ENCODE measurements around the gene LCN15.
"Not testable (repeated sequence)": the region's sequence is repeated elsewhere in the genome, so short reads cannot be mapped to it uniquely, and the experiment has no call there.

The LCN15 gene

DNA sequence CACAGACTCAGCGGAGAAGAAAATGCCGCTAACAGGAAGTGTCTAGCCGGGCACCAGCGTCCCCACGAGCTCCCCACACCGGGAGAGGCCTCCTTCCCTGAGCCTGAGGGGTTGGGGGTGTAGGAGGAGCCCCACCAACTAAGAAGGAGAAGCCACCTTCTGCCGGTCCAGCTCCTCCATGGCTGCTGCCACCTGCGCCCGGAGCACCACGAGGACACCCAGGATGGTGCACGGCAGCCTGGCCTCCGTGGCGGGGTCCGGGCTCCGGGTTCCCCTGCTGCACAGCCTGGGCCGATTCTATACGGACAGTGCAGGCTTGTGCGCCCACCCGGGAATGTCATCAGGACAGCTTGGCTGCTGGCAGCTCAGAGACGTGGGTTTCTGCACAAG is 6.6 kb downstream of the LCN15 start:
- TF ChIP-seq, protein P1, sequence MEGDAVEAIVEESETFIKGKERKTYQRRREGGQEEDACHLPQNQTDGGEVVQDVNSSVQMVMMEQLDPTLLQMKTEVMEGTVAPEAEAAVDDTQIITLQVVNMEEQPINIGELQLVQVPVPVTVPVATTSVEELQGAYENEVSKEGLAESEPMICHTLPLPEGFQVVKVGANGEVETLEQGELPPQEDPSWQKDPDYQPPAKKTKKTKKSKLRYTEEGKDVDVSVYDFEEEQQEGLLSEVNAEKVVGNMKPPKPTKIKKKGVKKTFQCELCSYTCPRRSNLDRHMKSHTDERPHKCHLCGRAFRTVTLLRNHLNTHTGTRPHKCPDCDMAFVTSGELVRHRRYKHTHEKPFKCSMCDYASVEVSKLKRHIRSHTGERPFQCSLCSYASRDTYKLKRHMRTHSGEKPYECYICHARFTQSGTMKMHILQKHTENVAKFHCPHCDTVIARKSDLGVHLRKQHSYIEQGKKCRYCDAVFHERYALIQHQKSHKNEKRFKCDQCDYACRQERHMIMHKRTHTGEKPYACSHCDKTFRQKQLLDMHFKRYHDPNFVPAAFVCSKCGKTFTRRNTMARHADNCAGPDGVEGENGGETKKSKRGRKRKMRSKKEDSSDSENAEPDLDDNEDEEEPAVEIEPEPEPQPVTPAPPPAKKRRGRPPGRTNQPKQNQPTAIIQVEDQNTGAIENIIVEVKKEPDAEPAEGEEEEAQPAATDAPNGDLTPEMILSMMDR (IDR thresholded peaks at IDR 0.05; ENCODE audit: insufficient read depth, low read length, poor library complexity, severe bottlenecking), result no peak
- no peak for TF ChIP-seq EZH2phosphoT487 (conservative IDR thresholded peaks at IDR 0.05; ENCODE audit: low read length)
- no peaks in the 10 kb centered on the region for H3F3A ChIP-seq (ENCODE audit: insufficient read depth)
- H2AFZ ChIP-seq (ENCODE audit: low read depth, low read length, severe bottlenecking), result no peak overlapping the region
- H4K20me1 ChIP-seq (ENCODE audit: low read depth, low read length), result no peaks in the 10 kb centered on the region
- H3K9me3 ChIP-seq (ENCODE audit: insufficient read depth, low read length), result no peaks in the 10 kb centered on the region
- no peaks in the 10 kb centered on the region for H3K36me3 ChIP-seq (ENCODE audit: low read length)
- H3K4me2 ChIP-seq (ENCODE audit: low read depth, low read length, poor library complexity, severe bottlenecking), result no peak overlapping the region
- H3K9me2 ChIP-seq (replicated peaks; ENCODE audit: insufficient read depth, low read length), result no peaks in the 10 kb centered on the region
- H3K27me3 ChIP-seq (ENCODE audit: low read length), result no peaks in the 10 kb centered on the region
- H3K79me2 ChIP-seq (ENCODE audit: insufficient read depth, low read length), result no peaks in the 10 kb centered on the region
- no peak overlapping the region for H3K9ac ChIP-seq (ENCODE audit: low read length)
- H3K4me3 ChIP-seq (ENCODE audit: insufficient read depth, low read length, poor library complexity, severe bottlenecking), result no peak overlapping the region
- no peak overlapping the region for H3K27ac ChIP-seq (ENCODE audit: low read depth, low read length)

DNA sequence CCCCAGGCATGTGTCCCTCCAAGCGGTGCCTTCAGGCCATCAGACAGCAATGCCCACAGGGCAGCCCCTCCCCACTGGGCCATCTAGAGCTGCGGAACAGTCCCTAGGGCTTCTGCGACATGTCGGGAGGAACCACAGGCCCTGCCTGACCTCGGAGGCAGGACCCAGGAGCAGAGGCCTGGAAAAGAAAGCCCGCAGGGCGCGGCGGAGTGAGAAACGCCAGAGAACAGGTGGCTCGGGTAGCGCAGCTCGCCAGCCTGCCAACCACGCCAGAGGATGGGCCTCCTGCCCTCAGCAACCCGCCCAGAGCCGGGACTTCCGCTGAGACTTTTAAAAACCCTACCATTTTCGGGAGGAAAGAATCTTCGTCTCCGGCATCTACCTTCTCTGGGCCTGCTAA is 7.0 kb downstream of the LCN15 start:
- no peaks in the 10 kb centered on the region for H3K36me3 ChIP-seq (ENCODE audit: low read length)
- no peak overlapping the region for H3K9ac ChIP-seq (ENCODE audit: low read length)
- no peaks in the 10 kb centered on the region for H3K9me2 ChIP-seq (replicated peaks; ENCODE audit: insufficient read depth, low read length)
- H3K9me3 ChIP-seq (ENCODE audit: insufficient read depth, low read length), result no peaks in the 10 kb centered on the region
- H3K79me2 ChIP-seq (ENCODE audit: insufficient read depth, low read length), result no peaks in the 10 kb centered on the region
- H3K4me3 ChIP-seq (ENCODE audit: insufficient read depth, low read length, poor library complexity, severe bottlenecking), result no peak overlapping the region
- no peak overlapping the region for H2AFZ ChIP-seq (ENCODE audit: low read depth, low read length, severe bottlenecking)
- no peaks in the 10 kb centered on the region for H3K27me3 ChIP-seq (ENCODE audit: low read length)
- TF ChIP-seq EZH2phosphoT487 (conservative IDR thresholded peaks at IDR 0.05; ENCODE audit: low read length), result no peak
- TF ChIP-seq, protein P1 (IDR thresholded peaks at IDR 0.05; ENCODE audit: insufficient read depth, low read length, poor library complexity, severe bottlenecking), result no peak
- H3F3A ChIP-seq (ENCODE audit: insufficient read depth), result no peaks in the 10 kb centered on the region
- no peak overlapping the region for H3K27ac ChIP-seq (ENCODE audit: low read depth, low read length)
- no peak overlapping the region for H3K4me2 ChIP-seq (ENCODE audit: low read depth, low read length, poor library complexity, severe bottlenecking)
- H4K20me1 ChIP-seq (ENCODE audit: low read depth, low read length), result no peaks in the 10 kb centered on the region

DNA sequence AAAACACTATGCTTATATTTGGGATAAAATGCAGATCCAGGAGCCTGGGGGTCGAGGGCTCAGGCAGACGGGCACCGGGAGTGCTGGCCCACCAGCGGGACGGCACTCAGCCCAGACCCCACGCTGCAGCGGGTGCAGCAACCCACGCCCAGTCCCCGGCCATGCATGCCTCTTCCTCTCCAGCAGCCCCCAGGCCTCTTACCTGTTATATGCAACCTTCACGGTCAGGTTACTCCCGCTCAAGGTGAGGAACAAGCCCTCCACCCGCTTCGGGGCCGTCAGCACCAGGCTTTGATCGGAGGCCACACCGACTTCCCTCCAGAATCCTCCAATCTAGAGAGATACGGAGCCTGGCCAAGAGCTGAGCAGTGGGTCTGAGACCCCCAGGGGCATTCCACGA is 7.5 kb downstream of the LCN15 start:
- H3K9me3 ChIP-seq (ENCODE audit: insufficient read depth, low read length), result peaks cover 1% of the 10 kb centered on the region; the same call in 1 of the 2 replicates
- H3K9me2 ChIP-seq (replicated peaks; ENCODE audit: insufficient read depth, low read length), result no peaks in the 10 kb centered on the region
- no peak for TF ChIP-seq EZH2phosphoT487 (conservative IDR thresholded peaks at IDR 0.05; ENCODE audit: low read length)
- TF ChIP-seq, protein P1 (IDR thresholded peaks at IDR 0.05; ENCODE audit: insufficient read depth, low read length, poor library complexity, severe bottlenecking), result no peak
- no peaks in the 10 kb centered on the region for H3K79me2 ChIP-seq (ENCODE audit: insufficient read depth, low read length)
- no peak overlapping the region for H3K9ac ChIP-seq (ENCODE audit: low read length)
- H3K36me3 ChIP-seq (ENCODE audit: low read length), result no peaks in the 10 kb centered on the region
- no peaks in the 10 kb centered on the region for H3F3A ChIP-seq (ENCODE audit: insufficient read depth)
- H4K20me1 ChIP-seq (ENCODE audit: low read depth, low read length), result no peaks in the 10 kb centered on the region
- H3K4me2 ChIP-seq (ENCODE audit: low read depth, low read length, poor library complexity, severe bottlenecking), result no peak overlapping the region
- no peaks in the 10 kb centered on the region for H3K27me3 ChIP-seq (ENCODE audit: low read length)
- no peak overlapping the region for H3K4me3 ChIP-seq (ENCODE audit: insufficient read depth, low read length, poor library complexity, severe bottlenecking)
- H2AFZ ChIP-seq (ENCODE audit: low read depth, low read length, severe bottlenecking), result no peak overlapping the region
- H3K27ac ChIP-seq (ENCODE audit: low read depth, low read length), result no peak overlapping the region

DNA sequence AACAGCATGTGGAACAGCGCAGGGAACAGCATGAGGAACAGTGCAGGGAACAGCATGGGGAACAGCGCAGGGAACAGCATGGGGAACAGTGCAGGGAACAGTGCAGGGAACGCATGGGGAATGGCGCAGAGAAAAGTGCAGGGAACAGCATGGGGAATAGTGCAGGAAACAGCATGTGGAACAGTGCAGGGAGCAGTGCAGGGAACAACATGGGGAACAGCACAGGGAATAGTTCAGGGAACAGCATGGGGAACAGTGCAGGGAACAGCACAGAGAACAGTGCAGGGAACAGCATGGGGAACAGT is 8.2 kb downstream of the LCN15 start:
- H3F3A ChIP-seq (ENCODE audit: insufficient read depth), result no peaks in the 10 kb centered on the region
- no peak overlapping the region for H3K27ac ChIP-seq (ENCODE audit: low read depth, low read length)
- no peaks in the 10 kb centered on the region for H3K27me3 ChIP-seq (ENCODE audit: low read length)
- peaks cover 9% of the 10 kb centered on the region; the same call in 1 of the 2 replicates for H3K9me3 ChIP-seq (ENCODE audit: insufficient read depth, low read length)
- H3K79me2 ChIP-seq (ENCODE audit: insufficient read depth, low read length), result no peaks in the 10 kb centered on the region
- no peaks in the 10 kb centered on the region for H3K9me2 ChIP-seq (replicated peaks; ENCODE audit: insufficient read depth, low read length)
- H4K20me1 ChIP-seq (ENCODE audit: low read depth, low read length), result no peaks in the 10 kb centered on the region
- no peak overlapping the region for H3K4me2 ChIP-seq (ENCODE audit: low read depth, low read length, poor library complexity, severe bottlenecking)
- TF ChIP-seq, protein P1 (IDR thresholded peaks at IDR 0.05; ENCODE audit: insufficient read depth, low read length, poor library complexity, severe bottlenecking), result no peak
- no peak for TF ChIP-seq EZH2phosphoT487 (conservative IDR thresholded peaks at IDR 0.05; ENCODE audit: low read length)
- no peak overlapping the region for H3K9ac ChIP-seq (ENCODE audit: low read length)
- H2AFZ ChIP-seq (ENCODE audit: low read depth, low read length, severe bottlenecking), result no peak overlapping the region
- H3K4me3 ChIP-seq (ENCODE audit: insufficient read depth, low read length, poor library complexity, severe bottlenecking), result no peak overlapping the region
- no peaks in the 10 kb centered on the region for H3K36me3 ChIP-seq (ENCODE audit: low read length)

DNA sequence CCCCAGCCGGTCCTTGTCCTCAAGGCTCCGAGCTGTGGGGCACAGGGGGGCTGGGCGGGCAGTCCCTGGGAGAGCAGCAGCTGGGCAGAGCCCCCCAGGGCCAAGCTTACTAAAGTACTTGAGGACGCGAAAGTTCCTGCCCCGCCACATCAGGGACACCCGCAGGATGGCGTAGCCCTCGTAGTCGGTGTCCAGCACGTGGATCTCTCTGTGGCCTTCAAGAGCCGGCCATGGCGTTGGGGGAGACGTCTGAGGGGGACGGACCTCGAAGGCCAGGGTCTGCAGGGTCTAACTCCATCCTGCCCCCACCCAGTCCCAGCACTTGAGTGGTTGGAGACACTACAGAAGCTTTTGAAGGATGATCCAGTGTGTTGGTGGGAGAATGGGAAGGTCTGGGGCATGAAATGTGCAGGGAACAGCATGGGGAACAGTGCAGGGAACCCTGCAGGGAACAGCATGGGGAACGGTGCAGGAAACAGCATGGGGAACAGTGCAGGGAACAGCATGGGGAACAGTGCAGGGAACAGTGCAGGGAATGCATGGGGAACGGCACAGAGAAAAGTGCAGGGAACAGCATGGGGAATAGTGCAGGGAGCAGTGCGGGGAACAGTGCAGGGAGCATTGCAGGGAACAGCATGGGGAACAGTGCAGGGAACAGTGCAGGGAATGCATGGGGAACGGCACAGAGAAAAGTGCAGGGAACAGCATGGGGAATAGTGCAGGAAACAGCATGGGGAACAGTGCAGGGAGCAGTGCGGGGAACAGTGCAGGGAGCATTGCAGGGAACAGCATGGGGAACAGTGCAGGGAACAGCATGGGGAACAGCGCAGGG is 8.8 kb downstream of the LCN15 start:
- not testable (repeated sequence) for H3K79me2 ChIP-seq (ENCODE audit: insufficient read depth, low read length); H2AFZ ChIP-seq (ENCODE audit: low read depth, low read length, severe bottlenecking); H3K9me2 ChIP-seq (replicated peaks; ENCODE audit: insufficient read depth, low read length); H3K27me3 ChIP-seq (ENCODE audit: low read length); H3K9ac ChIP-seq (ENCODE audit: low read length); H4K20me1 ChIP-seq (ENCODE audit: low read depth, low read length); H3K9me3 ChIP-seq (ENCODE audit: insufficient read depth, low read length); H3K4me2 ChIP-seq (ENCODE audit: low read depth, low read length, poor library complexity, severe bottlenecking); H3F3A ChIP-seq (ENCODE audit: insufficient read depth); H3K27ac ChIP-seq (ENCODE audit: low read depth, low read length); H3K36me3 ChIP-seq (ENCODE audit: low read length); H3K4me3 ChIP-seq (ENCODE audit: insufficient read depth, low read length, poor library complexity, severe bottlenecking)
